ENCODE results near the gene CAMKK1.
A peak's percentile ranks its signal among the peaks of the same experiment; 100 is the strongest.

The CAMKK1 gene

DNA sequence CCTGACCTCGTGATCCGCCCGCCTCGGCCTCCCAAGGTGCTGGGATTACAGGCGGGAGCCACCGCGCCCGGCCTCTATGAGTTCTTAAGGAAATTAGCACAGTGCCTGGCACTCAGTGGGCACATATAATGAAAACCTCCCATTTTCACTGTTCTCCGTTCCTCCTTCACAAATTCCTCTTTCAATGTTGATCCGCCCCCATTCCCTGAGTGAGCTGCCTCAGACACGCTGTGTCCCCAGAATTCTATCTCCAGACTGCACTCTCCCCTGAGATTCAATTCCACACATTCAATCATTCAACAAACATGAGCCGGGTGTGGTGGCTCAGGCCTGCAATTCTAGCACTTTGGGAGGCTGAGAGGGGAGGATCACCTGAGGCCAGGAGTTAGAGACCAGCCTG is 16.4 kb upstream of the CAMKK1 start:
- Histone ChIP-seq H2AFZ (ENCODE audit: low read depth, low read length) (no peak overlapping the region), H3K4me2 (ENCODE audit: insufficient read depth, low read length) (no peak overlapping the region), H4K20me1 (ENCODE audit: insufficient read depth, low read length) (no peaks in the 10 kb centered on the region), H3K9ac (ENCODE audit: low read depth, low read length) (no peak overlapping the region), H3K27ac (ENCODE audit: low read length) (no peak overlapping the region), H3K9me3 (ENCODE audit: insufficient read depth, low read length, severe bottlenecking) (no peaks in the 10 kb centered on the region), H3K4me1 (ENCODE audit: insufficient read depth, low read length) (peaks cover 37% of the 10 kb centered on the region), H3K27me3 (ENCODE audit: insufficient read depth, low read length, poor library complexity) (no peaks in the 10 kb centered on the region), H3K4me3 (ENCODE audit: low read depth in 1 of 2, low read length in 2 of 2) (no peak overlapping the region), H3K36me3 (ENCODE audit: insufficient read depth, low read length) (no peaks in the 10 kb centered on the region), H3K79me2 (ENCODE audit: insufficient read depth, low read length) (no peaks in the 10 kb centered on the region)
- no peak for DNase-seq
- no peak for ATAC-seq (ENCODE audit: insufficient read depth, low read depth)
- no peak for TF ChIP-seq EZH2 (IDR thresholded peaks at IDR 0.05; ENCODE audit: borderline replicate concordance, low read depth, low read length, severe bottlenecking)

- DNase-seq: no peak
- no peak for ATAC-seq (ENCODE audit: insufficient read depth, low read depth)
- Histone ChIP-seq H3K27me3 (ENCODE audit: insufficient read depth, low read length, poor library complexity) (no peaks in the 10 kb centered on the region), H4K20me1 (ENCODE audit: insufficient read depth, low read length) (no peaks in the 10 kb centered on the region), H3K9ac (ENCODE audit: low read depth, low read length) (no peak overlapping the region), H3K79me2 (ENCODE audit: insufficient read depth, low read length) (no peaks in the 10 kb centered on the region), H3K9me3 (ENCODE audit: insufficient read depth, low read length, severe bottlenecking) (no peaks in the 10 kb centered on the region), H3K27ac (ENCODE audit: low read length) (no peak overlapping the region), H3K4me3 (ENCODE audit: low read depth in 1 of 2, low read length in 2 of 2) (no peak overlapping the region), H3K36me3 (ENCODE audit: insufficient read depth, low read length) (no peaks in the 10 kb centered on the region), H2AFZ (ENCODE audit: low read depth, low read length) (no peak overlapping the region), H3K4me2 (ENCODE audit: insufficient read depth, low read length) (no peak overlapping the region), H3K4me1 (ENCODE audit: insufficient read depth, low read length) (peaks cover 31% of the 10 kb centered on the region)
- TF ChIP-seq, protein P1, sequence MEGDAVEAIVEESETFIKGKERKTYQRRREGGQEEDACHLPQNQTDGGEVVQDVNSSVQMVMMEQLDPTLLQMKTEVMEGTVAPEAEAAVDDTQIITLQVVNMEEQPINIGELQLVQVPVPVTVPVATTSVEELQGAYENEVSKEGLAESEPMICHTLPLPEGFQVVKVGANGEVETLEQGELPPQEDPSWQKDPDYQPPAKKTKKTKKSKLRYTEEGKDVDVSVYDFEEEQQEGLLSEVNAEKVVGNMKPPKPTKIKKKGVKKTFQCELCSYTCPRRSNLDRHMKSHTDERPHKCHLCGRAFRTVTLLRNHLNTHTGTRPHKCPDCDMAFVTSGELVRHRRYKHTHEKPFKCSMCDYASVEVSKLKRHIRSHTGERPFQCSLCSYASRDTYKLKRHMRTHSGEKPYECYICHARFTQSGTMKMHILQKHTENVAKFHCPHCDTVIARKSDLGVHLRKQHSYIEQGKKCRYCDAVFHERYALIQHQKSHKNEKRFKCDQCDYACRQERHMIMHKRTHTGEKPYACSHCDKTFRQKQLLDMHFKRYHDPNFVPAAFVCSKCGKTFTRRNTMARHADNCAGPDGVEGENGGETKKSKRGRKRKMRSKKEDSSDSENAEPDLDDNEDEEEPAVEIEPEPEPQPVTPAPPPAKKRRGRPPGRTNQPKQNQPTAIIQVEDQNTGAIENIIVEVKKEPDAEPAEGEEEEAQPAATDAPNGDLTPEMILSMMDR (IDR thresholded peaks at IDR 0.05; ENCODE audit: borderline replicate concordance, extremely low read depth, low read length, poor library complexity, severe bottlenecking): peak; percentile 34
- no peak for TF ChIP-seq EZH2 (IDR thresholded peaks at IDR 0.05; ENCODE audit: borderline replicate concordance, low read depth, low read length, severe bottlenecking)
Measured at GRCh38 chr17:3907483-3908216, 14.8 kb upstream of the CAMKK1 start.

- no peaks in the 10 kb centered on the region for H3K9me3 ChIP-seq (ENCODE audit: insufficient read depth, low read length, severe bottlenecking)
- no peak for TF ChIP-seq EZH2 (IDR thresholded peaks at IDR 0.05; ENCODE audit: borderline replicate concordance, low read depth, low read length, severe bottlenecking)
- TF ChIP-seq, protein P1 (IDR thresholded peaks at IDR 0.05; ENCODE audit: borderline replicate concordance, extremely low read depth, low read length, poor library complexity, severe bottlenecking): no peak
- DNase-seq (no peak), ATAC-seq (ENCODE audit: insufficient read depth, low read depth) (no peak)
- H4K20me1 ChIP-seq (ENCODE audit: insufficient read depth, low read length): no peaks in the 10 kb centered on the region
- no peaks in the 10 kb centered on the region for H3K36me3 ChIP-seq (ENCODE audit: insufficient read depth, low read length)
- H3K4me2 ChIP-seq (ENCODE audit: insufficient read depth, low read length): no peak overlapping the region
- H3K27me3 ChIP-seq (ENCODE audit: insufficient read depth, low read length, poor library complexity): no peaks in the 10 kb centered on the region
- no peak overlapping the region for H3K9ac ChIP-seq (ENCODE audit: low read depth, low read length)
- peaks cover 28% of the 10 kb centered on the region for H3K4me1 ChIP-seq (ENCODE audit: insufficient read depth, low read length)
- no peak overlapping the region for H2AFZ ChIP-seq (ENCODE audit: low read depth, low read length)
- no peak overlapping the region for H3K4me3 ChIP-seq (ENCODE audit: low read depth in 1 of 2, low read length in 2 of 2)
- H3K79me2 ChIP-seq (ENCODE audit: insufficient read depth, low read length): no peaks in the 10 kb centered on the region
- H3K27ac ChIP-seq (ENCODE audit: low read length): no peak overlapping the region
Measured at GRCh38 chr17:3906881-3907280, 14.0 kb upstream of the CAMKK1 start.

- TF ChIP-seq, protein P1 (IDR thresholded peaks at IDR 0.05; ENCODE audit: borderline replicate concordance, extremely low read depth, low read length, poor library complexity, severe bottlenecking): no peak
- no peak for TF ChIP-seq EZH2 (IDR thresholded peaks at IDR 0.05; ENCODE audit: borderline replicate concordance, low read depth, low read length, severe bottlenecking)
- no peak overlapping the region for H3K27ac ChIP-seq (ENCODE audit: low read length)
- H3K4me1 ChIP-seq (ENCODE audit: insufficient read depth, low read length): peaks cover 12% of the 10 kb centered on the region; the same call in 1 of the 2 replicates
- peak; percentile 68 for DNase-seq
- peak; percentile 71 for ATAC-seq (ENCODE audit: insufficient read depth, low read depth)
- no peak overlapping the region for H3K4me3 ChIP-seq (ENCODE audit: low read depth in 1 of 2, low read length in 2 of 2)
- H3K9ac ChIP-seq (ENCODE audit: low read depth, low read length): no peak overlapping the region
- H3K4me2 ChIP-seq (ENCODE audit: insufficient read depth, low read length): no peak overlapping the region
- no peaks in the 10 kb centered on the region for H4K20me1 ChIP-seq (ENCODE audit: insufficient read depth, low read length)
- H3K27me3 ChIP-seq (ENCODE audit: insufficient read depth, low read length, poor library complexity): no peaks in the 10 kb centered on the region
- H2AFZ ChIP-seq (ENCODE audit: low read depth, low read length): no peak overlapping the region
- H3K79me2 ChIP-seq (ENCODE audit: insufficient read depth, low read length): no peaks in the 10 kb centered on the region
- H3K36me3 ChIP-seq (ENCODE audit: insufficient read depth, low read length): no peaks in the 10 kb centered on the region
- H3K9me3 ChIP-seq (ENCODE audit: insufficient read depth, low read length, severe bottlenecking): no peaks in the 10 kb centered on the region
Measured at GRCh38 chr17:3905017-3905520, 12.2 kb upstream of the CAMKK1 start.

Measured in DND-41 (cell line).